ENCODE data around the gene GIGYF2. TPM values are rescaled to one million over a fixed set of nuclear protein-coding genes. Genes with fewer than 3 reads are reported as not detected.

GIGYF2 gene
- total and polyA plus RNA-seq, 8 donors = 56.2 to 76.6 (median 62.4) TPM

GRCh38 chr2:232879618-232880494 is 182.7 kb downstream of the GIGYF2 start:
- no peak for DNase-seq
- intact Hi-C loops (cut with DNase I) = no loop called here
- ATAC-seq = no peak
- Histone ChIP-seq H3K4me3 (no peak overlapping the region), H3K27me3 (peaks cover 15 to 35% of the 10 kb centered on the region in 2 donors), H3K36me3 (no peaks in the 10 kb centered on the region), H3K27ac (no peak overlapping the region), H3K4me1 (peaks cover 0 to 16% of the 10 kb centered on the region in 2 donors), H3K9me3 (no peaks in the 10 kb centered on the region)
- no peak for TF ChIP-seq CTCF (IDR thresholded peaks at IDR 0.05)

- Histone ChIP-seq H3K4me3 (no peak overlapping the region), H3K27me3 (peaks cover 11 to 35% of the 10 kb centered on the region in 2 donors), H3K4me1 (peaks cover 0 to 13% of the 10 kb centered on the region in 2 donors), H3K27ac (no peak overlapping the region), H3K36me3 (no peaks in the 10 kb centered on the region), H3K9me3 (no peaks in the 10 kb centered on the region)
- intact Hi-C loops (cut with DNase I) = no loop called here
- no peak for DNase-seq
- ATAC-seq = no peak
- no peak for TF ChIP-seq CTCF (IDR thresholded peaks at IDR 0.05)
Measured at GRCh38 chr2:232880764-232881351, 183.7 kb downstream of the GIGYF2 start.

GRCh38 chr2:232882085-232882484 is 185.0 kb downstream of the GIGYF2 start:
- intact Hi-C loops (cut with DNase I) = no loop called here
- Histone ChIP-seq H3K9me3 (no peaks in the 10 kb centered on the region), H3K27me3 (peaks cover 0 to 30% of the 10 kb centered on the region in 2 donors), H3K4me1 (peaks cover 0 to 2% of the 10 kb centered on the region in 2 donors), H3K4me3 (no peak overlapping the region), H3K36me3 (no peaks in the 10 kb centered on the region), H3K27ac (no peak overlapping the region)
- TF ChIP-seq CTCF (IDR thresholded peaks at IDR 0.05) = no peak
- DNase-seq (no peak), ATAC-seq (no peak)

GRCh38 chr2:232882505-232883115 is 185.5 kb downstream of the GIGYF2 start:
- Histone ChIP-seq H3K9me3 (no peaks in the 10 kb centered on the region), H3K4me1 (no peaks in the 10 kb centered on the region), H3K27ac (no peak overlapping the region), H3K36me3 (no peaks in the 10 kb centered on the region), H3K4me3 (no peak overlapping the region), H3K27me3 (peaks cover 0 to 31% of the 10 kb centered on the region in 2 donors)
- no peak for TF ChIP-seq CTCF (IDR thresholded peaks at IDR 0.05)
- intact Hi-C loops (cut with DNase I) = no loop called here
- DNase-seq (peak in 1 of 4 donors; percentile 64), ATAC-seq (no peak)

Measured in left lung (tissue), 10 donors.